Neural cell (in vitro differentiated cells): ENCODE data around the gene ERMN. TPM values are rescaled to one million over a fixed set of nuclear protein-coding genes. Genes with fewer than 3 reads are reported as not detected.
"Not testable (repeated sequence)": the region's sequence is repeated elsewhere in the genome, so short reads cannot be mapped to it uniquely, and the experiment has no call there.

Experiments used
- H2AFZ ChIP-seq: fragments of 200-600, 300-800 bp; sonication (generic), shearing (Covaris generic); 2 replicates; pipeline ENCODE4 v1.6.0; 2014; ENCODE audit warnings: low read depth, mild to moderate bottlenecking, antibody characterized with exemption, low read length, moderate library complexity
- H3F3A ChIP-seq: fragments of 200-600 bp; shearing (Covaris generic); 2 replicates; pipeline ENCODE4 v1.6.1; 2016; ENCODE audit warnings: mild to moderate bottlenecking, moderate library complexity, mixed read lengths, antibody characterized with exemption, low read length; ENCODE audit not compliant: insufficient read depth, poor library complexity, severe bottlenecking
- H3K27ac ChIP-seq: fragments of 200-600, 300-800 bp; sonication (generic), shearing (Covaris generic); 2 replicates; pipeline ENCODE4 v1.5.1; 2014; ENCODE audit warnings: mild to moderate bottlenecking, low read length, moderate library complexity
- H3K27me3 ChIP-seq: fragments of 300-800, 200-600 bp; sonication (generic), shearing (Covaris generic); 2 replicates; pipeline ENCODE4 v1.6.0; 2014; ENCODE audit warnings: mild to moderate bottlenecking, low read depth, low read length, moderate library complexity; ENCODE audit not compliant: insufficient read depth
- H3K36me3 ChIP-seq: fragments of 300-800, 200-600 bp; sonication (generic), shearing (Covaris generic); 2 replicates; pipeline ENCODE4 v1.5.1; 2014; ENCODE audit warnings: mild to moderate bottlenecking, antibody characterized with exemption, low read length, moderate library complexity; ENCODE audit not compliant: insufficient read depth
- H3K4me2 ChIP-seq: fragments of 300-800, 200-600 bp; sonication (generic), shearing (Covaris generic); 2 replicates; pipeline ENCODE4 v1.6.0; 2014; ENCODE audit warnings: mild to moderate bottlenecking, low read length
- H3K4me3 ChIP-seq: fragments of 300-800, 200-600 bp; sonication (generic), shearing (Covaris generic); 2 replicates; pipeline ENCODE4 v1.5.1; 2014; ENCODE audit warnings: mild to moderate bottlenecking, low read length, moderate library complexity
- H3K79me2 ChIP-seq: fragments of 200-600 bp; shearing (Covaris generic); replicated peaks from 2 replicates; pipeline ENCODE4 v1.6.0; 2014; ENCODE audit warnings: mild to moderate bottlenecking, low read length, moderate library complexity; ENCODE audit not compliant: insufficient read depth
- H3K9ac ChIP-seq: fragments of 300-800, 200-600 bp; sonication (generic), shearing (Covaris generic); 2 replicates; pipeline ENCODE4 v1.6.1; 2016; ENCODE audit warnings: mild to moderate bottlenecking, low read length, mixed read lengths
- H3K9me2 ChIP-seq: fragments of 200-600 bp; shearing (Covaris generic); 2 replicates; pipeline ENCODE4 v1.6.1; 2016; ENCODE audit warnings: mild to moderate bottlenecking, low read length, mixed read lengths; ENCODE audit not compliant: insufficient read depth
- H3K9me3 ChIP-seq: fragments of 200-600, 300-800 bp; sonication (generic), shearing (Covaris generic); 2 replicates; pipeline ENCODE4 v1.6.1; 2016; ENCODE audit warnings: mild to moderate bottlenecking, mixed run types, low read length, moderate library complexity, mixed read lengths
- H4K20me1 ChIP-seq: fragments of 200-600 bp; shearing (Covaris generic); 2 replicates; pipeline ENCODE4 v1.6.1; 2016; ENCODE audit warnings: mild to moderate bottlenecking, mixed run types; ENCODE audit not compliant: insufficient read depth
- CTCF ChIP-seq: fragments of 450-650 bp; IDR thresholded peaks from 2 replicates; pipeline ENCODE4 v1.5.1; 2014; ENCODE audit warnings: antibody characterized with exemption, mild to moderate bottlenecking, moderate library complexity; ENCODE audit not compliant: poor library complexity, severe bottlenecking
- EP300 ChIP-seq: fragments of 450-650 bp; conservative IDR thresholded peaks from 2 replicates; pipeline ENCODE4 v1.6.1; 2014; ENCODE audit warnings: antibody characterized with exemption, mild to moderate bottlenecking, moderate library complexity; ENCODE audit not compliant: poor library complexity, severe bottlenecking
- EZH2 ChIP-seq: fragments of 200-600, 300-800 bp; shearing (Covaris generic), sonication (generic); IDR thresholded peaks from 2 replicates; pipeline ENCODE4 v1.6.1; 2014; ENCODE audit warnings: antibody characterized with exemption, low read length, borderline replicate concordance, mild to moderate bottlenecking; ENCODE audit not compliant: insufficient read depth, poor library complexity, severe bottlenecking
- MXI1 ChIP-seq: fragments of 450-650 bp; conservative IDR thresholded peaks from 2 replicates; pipeline ENCODE4 v1.6.1; 2014; ENCODE audit warnings: antibody characterized with exemption, mild to moderate bottlenecking; ENCODE audit not compliant: poor library complexity, severe bottlenecking
- POLR2AphosphoS5 ChIP-seq: IDR thresholded peaks from 2 replicates; pipeline ENCODE4 v1.6.1; 2012
- RAD21 ChIP-seq: fragments of 450-650 bp; conservative IDR thresholded peaks from 2 replicates; pipeline ENCODE4 v1.6.1; 2014; ENCODE audit warnings: antibody characterized with exemption, mild to moderate bottlenecking, moderate library complexity
- SMC3 ChIP-seq: fragments of 450-650 bp; conservative IDR thresholded peaks from 2 replicates; pipeline ENCODE4 v1.6.1; 2014; ENCODE audit warnings: antibody characterized with exemption, mild to moderate bottlenecking, moderate library complexity; ENCODE audit not compliant: poor library complexity
- TAF1 ChIP-seq: IDR thresholded peaks from 2 replicates; pipeline ENCODE4 v1.6.1; 2012; ENCODE audit warnings: low read depth
- polyA plus RNA-seq: library from polyadenylated mRNA; depleted of rRNA; stranded (reverse); fragments of >200 nt; gene quantifications from 2 replicates; pipeline ENCODE4 v1.2.3, GENCODE V29; 2014
- TF ChIP-seq, protein P1 (sequence below): IDR thresholded peaks from 2 replicates; pipeline ENCODE4 v1.6.1; 2012; ENCODE audit warnings: borderline replicate concordance

The ERMN gene
- polyA plus RNA-seq, 1 donor from 2014 or later: not detected

DNA sequence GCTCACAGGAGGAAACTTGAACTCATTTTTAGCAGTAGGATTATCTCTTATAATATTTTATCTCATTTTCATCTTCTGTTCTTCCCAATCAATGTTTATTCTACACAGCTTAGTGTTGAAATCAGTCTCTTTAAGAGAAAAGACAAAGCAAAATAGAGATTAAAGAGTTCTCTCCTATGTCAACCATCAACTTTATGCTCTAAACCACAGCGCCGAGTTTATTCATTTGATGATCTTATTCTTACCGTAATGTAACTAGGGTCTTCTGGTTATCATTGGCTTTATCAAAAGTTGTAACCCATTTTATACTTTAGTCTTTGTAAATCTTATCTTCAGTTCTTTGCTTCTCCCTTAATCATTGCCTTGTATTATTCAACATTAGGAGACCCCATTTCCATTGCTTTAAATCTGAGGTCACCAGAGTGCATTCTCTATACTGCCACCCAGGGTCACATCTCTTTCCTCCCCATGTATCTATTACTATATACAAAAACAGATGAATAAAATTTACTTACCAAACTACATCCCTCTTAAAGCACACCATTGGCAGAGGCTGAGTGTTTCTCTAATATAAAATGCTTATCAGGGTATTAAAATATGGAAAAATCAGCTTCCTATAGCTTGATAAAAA lies 22.8 kb upstream of the ERMN start:
- Histone ChIP-seq H3K36me3 (no peaks in the 10 kb centered on the region), H4K20me1 (no peaks in the 10 kb centered on the region), H3K9me2 (no peaks in the 10 kb centered on the region), H3K4me3 (no peak overlapping the region), H3K9ac (no peak overlapping the region), H3K27ac (no peak overlapping the region), H3K27me3 (no peaks in the 10 kb centered on the region), H3K79me2 (no peaks in the 10 kb centered on the region), H2AFZ (no peak overlapping the region), H3K9me3 (no peaks in the 10 kb centered on the region), H3F3A (no peaks in the 10 kb centered on the region), H3K4me2 (no peak overlapping the region)
- TF ChIP-seq EP300 (no peak), CTCF (no peak), SMC3 (no peak), TAF1 (no peak), EZH2 (no peak), MXI1 (no peak), RAD21 (no peak), POLR2AphosphoS5 (no peak)
- TF ChIP-seq, protein P1, sequence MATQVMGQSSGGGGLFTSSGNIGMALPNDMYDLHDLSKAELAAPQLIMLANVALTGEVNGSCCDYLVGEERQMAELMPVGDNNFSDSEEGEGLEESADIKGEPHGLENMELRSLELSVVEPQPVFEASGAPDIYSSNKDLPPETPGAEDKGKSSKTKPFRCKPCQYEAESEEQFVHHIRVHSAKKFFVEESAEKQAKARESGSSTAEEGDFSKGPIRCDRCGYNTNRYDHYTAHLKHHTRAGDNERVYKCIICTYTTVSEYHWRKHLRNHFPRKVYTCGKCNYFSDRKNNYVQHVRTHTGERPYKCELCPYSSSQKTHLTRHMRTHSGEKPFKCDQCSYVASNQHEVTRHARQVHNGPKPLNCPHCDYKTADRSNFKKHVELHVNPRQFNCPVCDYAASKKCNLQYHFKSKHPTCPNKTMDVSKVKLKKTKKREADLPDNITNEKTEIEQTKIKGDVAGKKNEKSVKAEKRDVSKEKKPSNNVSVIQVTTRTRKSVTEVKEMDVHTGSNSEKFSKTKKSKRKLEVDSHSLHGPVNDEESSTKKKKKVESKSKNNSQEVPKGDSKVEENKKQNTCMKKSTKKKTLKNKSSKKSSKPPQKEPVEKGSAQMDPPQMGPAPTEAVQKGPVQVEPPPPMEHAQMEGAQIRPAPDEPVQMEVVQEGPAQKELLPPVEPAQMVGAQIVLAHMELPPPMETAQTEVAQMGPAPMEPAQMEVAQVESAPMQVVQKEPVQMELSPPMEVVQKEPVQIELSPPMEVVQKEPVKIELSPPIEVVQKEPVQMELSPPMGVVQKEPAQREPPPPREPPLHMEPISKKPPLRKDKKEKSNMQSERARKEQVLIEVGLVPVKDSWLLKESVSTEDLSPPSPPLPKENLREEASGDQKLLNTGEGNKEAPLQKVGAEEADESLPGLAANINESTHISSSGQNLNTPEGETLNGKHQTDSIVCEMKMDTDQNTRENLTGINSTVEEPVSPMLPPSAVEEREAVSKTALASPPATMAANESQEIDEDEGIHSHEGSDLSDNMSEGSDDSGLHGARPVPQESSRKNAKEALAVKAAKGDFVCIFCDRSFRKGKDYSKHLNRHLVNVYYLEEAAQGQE: no peak

DNA sequence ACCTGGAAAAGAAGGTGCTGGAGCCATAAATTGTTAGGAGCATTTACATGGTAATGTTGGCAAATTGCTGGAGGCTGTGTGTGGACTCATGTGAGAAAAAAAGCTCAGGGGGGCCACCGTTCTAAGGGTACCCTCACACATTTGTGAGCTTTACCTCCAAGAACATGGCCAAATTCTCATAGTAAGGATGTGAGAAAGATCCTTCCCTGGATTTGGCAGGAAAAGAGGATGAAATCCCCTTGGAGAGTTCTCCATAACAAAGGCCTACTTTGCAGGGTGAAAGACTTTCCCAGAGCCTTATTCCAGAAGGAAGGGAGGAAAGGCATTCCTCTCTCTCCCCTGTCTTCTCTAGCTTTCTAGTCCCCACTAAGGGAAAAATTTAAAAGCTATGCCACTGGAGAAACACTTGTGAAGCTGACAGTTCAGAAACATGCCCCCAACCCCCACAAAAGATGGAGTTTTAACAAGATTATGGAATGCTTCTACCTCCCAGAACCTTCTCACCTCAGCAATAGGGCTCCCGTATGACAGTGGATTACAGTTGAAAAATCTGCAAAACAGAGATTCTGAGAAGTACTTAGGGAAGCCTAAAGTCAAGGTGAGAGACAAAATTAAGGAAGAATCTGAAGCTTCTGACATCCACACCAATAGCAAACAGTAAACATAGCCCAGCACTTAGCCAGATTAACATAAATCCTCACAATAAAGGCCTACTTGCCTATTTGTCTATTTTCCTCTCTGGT lies 20.2 kb upstream of the ERMN start:
- Histone ChIP-seq H3F3A (no peaks in the 10 kb centered on the region), H3K9me3 (no peaks in the 10 kb centered on the region), H3K36me3 (no peaks in the 10 kb centered on the region), H3K4me2 (no peak overlapping the region), H4K20me1 (no peaks in the 10 kb centered on the region), H3K27ac (no peak overlapping the region), H3K79me2 (no peaks in the 10 kb centered on the region), H3K27me3 (no peaks in the 10 kb centered on the region), H2AFZ (no peak overlapping the region), H3K9me2 (no peaks in the 10 kb centered on the region), H3K9ac (no peak overlapping the region), H3K4me3 (no peak overlapping the region)
- no peak for TF ChIP-seq EZH2
- TF ChIP-seq POLR2AphosphoS5: no peak
- no peak for TF ChIP-seq CTCF
- no peak for TF ChIP-seq TAF1
- TF ChIP-seq RAD21: no peak
- TF ChIP-seq EP300: no peak
- TF ChIP-seq MXI1: no peak
- no peak for TF ChIP-seq SMC3
- TF ChIP-seq, protein P1: no peak

GRCh38 chr2:157341381-157341780 lies 15.8 kb upstream of the ERMN start:
- H3K9me2 ChIP-seq, H4K20me1 ChIP-seq, H3K36me3 ChIP-seq, H3K79me2 ChIP-seq, H3K27ac ChIP-seq, H3K4me2 ChIP-seq, H3K27me3 ChIP-seq, H3K9ac ChIP-seq, H3K9me3 ChIP-seq, H3K4me3 ChIP-seq, H2AFZ ChIP-seq, H3F3A ChIP-seq: not testable (repeated sequence)
